K562 (cell line): ENCODE measurements around the gene ENPP6. TPM values are rescaled to one million over a fixed set of nuclear protein-coding genes. Genes with fewer than 3 reads are reported as not detected.

Experiments
- ATAC-seq: fragments of 200-7000 bp; cut with Tn5 transposase; 3 replicates; pipeline ENCODE4 v1.9.1; 2020; ENCODE audit warnings: moderate library complexity
- BruUV-seq: library from RNA; stranded (reverse); fragments of 400-500 nt; replicated peaks from 2 replicates; lab custom pipeline; 2021; lab: Mats Ljungman, UMichigan
- CTCF ChIA-PET: fragments of 300-600 bp; formaldehyde crosslinking; extraction: SDS; loops from one replicate; lab custom pipeline; 2021; ENCODE audit warnings: low intra/inter-chr PET ratio; lab: Yijun Ruan, JAX
- POLR2A ChIA-PET: fragments of 300-600, 350-650 bp; sonication (Branson Sonifier 250); formaldehyde crosslinking; extraction: SDS; loops from one replicate; lab custom pipeline; 2021; ENCODE audit warnings: antibody characterized with exemption, inconsistent platforms; lab: Yijun Ruan, JAX
- DNase-seq, 4 experiments: peaks; one replicate each; pipeline versions ENCODE4 v3.0.0 to v3.0.0-alpha.2; 2011 to 2018; ENCODE audit warnings: low spot score in 3 of 4, mixed read lengths in 3 of 4; ENCODE audit errors: extremely low read depth in 1 of 4
- FAIRE-seq: peaks from 2 replicates; lab custom pipeline; 2011; peaks lifted over from hg19 to GRCh38; lab: Jason Lieb, UNC
- H2AFZ ChIP-seq: 2 replicates; pipeline ENCODE4 v1.6.0; 2011; ENCODE audit warnings: low read depth, low read length, control low read depth, inconsistent platforms
- H3K27ac ChIP-seq: fragments of 200-600 bp; 3 replicates; pipeline ENCODE4 v1.8.0; 2011; ENCODE audit warnings: low read depth, mild to moderate bottlenecking, control low read depth, inconsistent platforms, low read length, moderate library complexity, mixed read lengths; ENCODE audit errors: extremely low read depth
- H3K27me3 ChIP-seq, 2 experiments: fragments of 300-600 bp in 1 of 2; 2 replicates in 1 of 2; 3 replicates in 1 of 2; pipeline versions ENCODE4 v1.6.0 to v1.8.0; 2011; ENCODE audit warnings: inconsistent platforms in 2 of 2, low read length in 2 of 2, mild to moderate bottlenecking in 1 of 2, mixed read lengths in 1 of 2, moderate library complexity in 1 of 2; ENCODE audit not compliant: control insufficient read depth in 2 of 2, insufficient read depth in 2 of 2
- H3K36me3 ChIP-seq: fragments of 300-600 bp; 3 replicates; pipeline ENCODE4 v1.8.0; 2011; ENCODE audit warnings: mild to moderate bottlenecking, low read length, inconsistent platforms; ENCODE audit not compliant: control insufficient read depth, insufficient read depth
- H3K4me1 ChIP-seq, 2 experiments: fragments of 200-600 bp in 1 of 2; replicated peaks in 1 of 2; 2 replicates in 1 of 2; 3 replicates in 1 of 2; pipeline versions ENCODE4 v1.5.1 to v1.8.0; 2011; ENCODE audit warnings: inconsistent platforms in 2 of 2, low read length in 2 of 2, mild to moderate bottlenecking in 1 of 2, mixed read lengths in 1 of 2, moderate library complexity in 1 of 2; ENCODE audit not compliant: control insufficient read depth in 2 of 2, insufficient read depth in 2 of 2
- H3K4me2 ChIP-seq: 2 replicates; pipeline ENCODE4 v1.6.1; 2011; ENCODE audit warnings: low read length, control low read depth, inconsistent platforms, mixed read lengths; ENCODE audit not compliant: insufficient read depth
- H3K4me3 ChIP-seq: fragments of 200-600 bp; sonication (generic), shearing (Covaris generic); 2 replicates; pipeline ENCODE4 v1.5.1; 2016; ENCODE audit warnings: control low read depth, inconsistent platforms
- H3K79me2 ChIP-seq: fragments of 200-600 bp; 3 replicates; pipeline ENCODE4 v1.8.0; 2011; ENCODE audit warnings: low read length, inconsistent platforms; ENCODE audit not compliant: control insufficient read depth, insufficient read depth
- H3K9ac ChIP-seq, 2 experiments: 2 replicates each; pipeline versions ENCODE4 v1.6.0 to v1.6.1; 2011; ENCODE audit warnings: low read depth in 2 of 2, low read length in 2 of 2, control low read depth in 1 of 2, inconsistent platforms in 1 of 2, mild to moderate bottlenecking in 1 of 2, mixed read lengths in 1 of 2; ENCODE audit not compliant: insufficient read depth in 1 of 2
- H3K9me1 ChIP-seq: one replicate; pipeline ENCODE4 v1.6.0; 2011; ENCODE audit warnings: inconsistent platforms, mild to moderate bottlenecking, low read length, moderate library complexity; ENCODE audit not compliant: control insufficient read depth, insufficient read depth
- H3K9me3 ChIP-seq: replicated peaks from 2 replicates; pipeline ENCODE4 v1.5.1; 2011; ENCODE audit warnings: low read depth, low read length, inconsistent platforms; ENCODE audit not compliant: control insufficient read depth, insufficient read depth
- H4K20me1 ChIP-seq: replicated peaks from 2 replicates; pipeline ENCODE4 v1.6.1; 2011; ENCODE audit warnings: low read length, inconsistent platforms, mixed read lengths; ENCODE audit not compliant: control insufficient read depth, insufficient read depth
- BHLHE40 ChIP-seq: IDR thresholded peaks from 2 replicates; pipeline ENCODE4 v1.6.1; 2011; ENCODE audit warnings: low read length, improper control_type of control experiment
- C11orf30 ChIP-seq: fragments of 450-650 bp; IDR thresholded peaks from 2 replicates; pipeline ENCODE4 v1.6.1; 2016; ENCODE audit warnings: low read depth, mild to moderate bottlenecking
- MAFG ChIP-seq: fragments of 450-650 bp; conservative IDR thresholded peaks from 2 replicates; pipeline ENCODE4 v1.6.1; 2016; ENCODE audit warnings: missing genetic modification characterization, missing compliant biosample characterization
- MCM7 ChIP-seq, 2 experiments: fragments of 450-650 bp; IDR thresholded peaks; 2 replicates each; pipeline ENCODE4 v1.6.1; 2016 to 2018
- NKRF ChIP-seq: fragments of 450-650 bp; IDR thresholded peaks from 2 replicates; pipeline ENCODE4 v1.6.1; 2016; ENCODE audit warnings: borderline replicate concordance
- ZNF316 ChIP-seq: fragments of 450-650 bp; IDR thresholded peaks from 2 replicates; pipeline ENCODE4 v1.6.1; 2016
- WGBS: fragments of 100-300 bp; shearing (Covaris generic); methylation state at CpG from one replicate; pipeline ENCODE4 v1.1.6; 2016; ENCODE audit warnings: low coverage, mixed read lengths; ENCODE audit not compliant: insufficient coverage; ENCODE audit errors: missing lambda C conversion rate; 5-methylcytosine and 5-hydroxymethylcytosine counted together
- in situ Hi-C: fragments of 300-500 bp; cut with MboI; formaldehyde crosslinking; loops from 4 replicates; pipeline ENCODE4 v1.15.0; 2018; ENCODE audit warnings: inconsistent platforms, mixed read lengths
- intact Hi-C: fragments of 100-400 bp; cut with micrococcal nuclease; formaldehyde crosslinking; loops from 2 replicates; pipeline ENCODE4 v1.14.2; 2022
- polyA plus RNA-seq, 8 experiments: library from polyadenylated mRNA; depleted of rRNA in 4 of 8; stranded (reverse) in 5 of 8; unstranded in 3 of 8; fragments of >200 nt; fragmentation: Nextera tagmentation in 2 of 8; fragmentation: Illumina TruSeq in 1 of 8; extraction: Ambion mirVana in 2 of 8; extraction: Trizol in 1 of 8; gene quantifications; 2 replicates each; pipeline versions ENCODE4 v1.2.1 to v1.2.3, GENCODE V29; 2011 to 2014; ENCODE audit warnings: inconsistent platforms in 1 of 8, missing spikeins in 1 of 8
- total RNA-seq, 7 experiments: library from RNA; depleted of rRNA in 6 of 7; stranded (reverse); fragments of >200 nt in 6 of 7; fragmentation: Illumina TruSeq in 2 of 7; extraction: Trizol in 2 of 7; gene quantifications; 2 replicates each; pipeline versions ENCODE4 v1.2.1 to v1.2.3, GENCODE V29; 2011 to 2021; ENCODE audit warnings: low replicate concordance in 1 of 7
- TF ChIP-seq, protein P1 (sequence below): sonication (generic); formaldehyde crosslinking; IDR thresholded peaks from 2 replicates; pipeline ENCODE4 v1.8.0; 2022; ENCODE audit warnings: mild to moderate bottlenecking, low read depth, missing genetic modification reagents
- TF ChIP-seq, protein P2 (sequence below): fragments of 250-450 bp; sonication (Bioruptor Pico); IDR thresholded peaks from 2 replicates; pipeline ENCODE4 v1.8.0; 2021; ENCODE audit warnings: moderate library complexity, mild to moderate bottlenecking, inconsistent platforms

The ENPP6 gene
- total and polyA plus RNA-seq, 9 of the 15 experiments (the other 6 are each of a cell fraction or from before 2014, with no cell fraction given), result 0.29 TPM; not detected in 8

DNA sequence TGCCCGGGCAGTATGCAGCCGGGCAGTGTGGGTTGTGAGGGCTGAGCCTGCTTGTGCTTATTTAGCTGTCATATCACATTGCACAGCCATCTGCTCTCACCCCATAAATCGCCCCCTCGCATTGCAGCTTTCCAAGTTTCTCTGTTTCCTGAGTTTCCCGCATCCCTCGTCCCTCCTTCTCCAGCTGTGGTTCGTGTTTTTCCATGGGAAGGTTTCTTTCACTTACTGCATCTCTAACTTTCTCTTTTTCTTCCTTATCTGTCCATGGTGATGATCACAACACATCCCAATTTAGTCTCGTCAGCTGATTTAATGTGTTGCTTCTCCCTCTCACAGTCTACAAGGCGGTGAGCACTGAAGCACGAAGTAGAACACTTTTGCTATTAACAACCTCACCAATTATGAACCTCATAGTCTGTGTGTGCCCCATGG is 118.1 kb downstream of the ENPP6 start:
- H3K27me3 ChIP-seq, result peaks cover 2 to 54% of the 10 kb centered on the region in 2 experiments; a peak in 4 of 5 replicates
- WGBS, result 3% methylated on average over 10 of the region's 10 CpGs
- TF ChIP-seq, protein P1, sequence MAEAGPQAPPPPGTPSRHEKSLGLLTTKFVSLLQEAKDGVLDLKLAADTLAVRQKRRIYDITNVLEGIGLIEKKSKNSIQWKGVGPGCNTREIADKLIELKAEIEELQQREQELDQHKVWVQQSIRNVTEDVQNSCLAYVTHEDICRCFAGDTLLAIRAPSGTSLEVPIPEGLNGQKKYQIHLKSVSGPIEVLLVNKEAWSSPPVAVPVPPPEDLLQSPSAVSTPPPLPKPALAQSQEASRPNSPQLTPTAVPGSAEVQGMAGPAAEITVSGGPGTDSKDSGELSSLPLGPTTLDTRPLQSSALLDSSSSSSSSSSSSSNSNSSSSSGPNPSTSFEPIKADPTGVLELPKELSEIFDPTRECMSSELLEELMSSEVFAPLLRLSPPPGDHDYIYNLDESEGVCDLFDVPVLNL (CRISPR knock-in tag), result no peak
- no peak for TF ChIP-seq BHLHE40
- TF ChIP-seq MCM7 (IDR thresholded peaks at IDR 0.05), result no peak
- 0 out of 2 replicates have a peak, but pooled peaks have one; percentile 21 for TF ChIP-seq MAFG (tag)
- TF ChIP-seq, protein P2, sequence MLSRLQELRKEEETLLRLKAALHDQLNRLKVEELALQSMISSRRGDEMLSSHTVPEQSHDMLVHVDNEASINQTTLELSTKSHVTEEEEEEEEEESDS, result no peak
- peak; percentile 72 for TF ChIP-seq ZNF316
- no peak for TF ChIP-seq NKRF
- TF ChIP-seq C11orf30, result peak; percentile 31; the same call in 1 of the 2 replicates
- no peaks in the 10 kb centered on the region for H3K79me2 ChIP-seq
- POLR2A ChIA-PET, result interaction anchor here (0.8 kb wide), 1 partner anchor 8 kb away, joined by 3 read pairs; no protein-coding TSS in a partner anchor
- CTCF ChIA-PET, result interaction anchor here (0.6 to 1.9 kb wide), 2 partner anchors 69 to 260 kb away, joined by 4 to 11 read pairs; no protein-coding TSS in a partner anchor
- FAIRE-seq (no peak), ATAC-seq (no peak), DNase-seq (no peak)
- H4K20me1 ChIP-seq, result no peaks in the 10 kb centered on the region
- in situ Hi-C loops (no loop called here), intact Hi-C loops (no loop called here)
- H3K4me2 ChIP-seq, result no peak overlapping the region
- H3K9me3 ChIP-seq, result no peaks in the 10 kb centered on the region
- no peak overlapping the region for H3K27ac ChIP-seq
- no peak overlapping the region for H3K9ac ChIP-seq
- H2AFZ ChIP-seq, result no peak overlapping the region
- H3K36me3 ChIP-seq, result no peaks in the 10 kb centered on the region
- BruUV-seq, result no TSS peak
- no peaks in the 10 kb centered on the region for H3K9me1 ChIP-seq
- H3K4me3 ChIP-seq, result no peak overlapping the region
- H3K4me1 ChIP-seq, result peaks cover 0 to 5% of the 10 kb centered on the region in 2 experiments; a peak in 2 of 5 replicates
